RWPE2 (cell line): ENCODE data around the gene ERVFRD-1.

Experiments
- ATAC-seq: fragments of 200-7000 bp; cut with Tn5 transposase; 3 replicates; pipeline ENCODE4 v1.9.1; 2021; ENCODE audit warnings: low read depth
- DNase-seq: peaks from one replicate; pipeline ENCODE4 v3.0.0-alpha.2; 2020; ENCODE audit warnings: low spot score
- H3K27ac ChIP-seq: fragments of 450-650 bp; 2 replicates; pipeline ENCODE4 v1.5.1; 2017; ENCODE audit warnings: mild to moderate bottlenecking; ENCODE audit not compliant: poor library complexity, severe bottlenecking
- H3K27me3 ChIP-seq: fragments of 250-450 bp; sonication (Bioruptor Pico); 2 replicates; pipeline ENCODE4 v1.5.1; 2021; ENCODE audit warnings: mild to moderate bottlenecking, moderate library complexity; ENCODE audit not compliant: insufficient read depth, poor library complexity, severe bottlenecking
- H3K36me3 ChIP-seq: fragments of 250-450 bp; sonication (Bioruptor Pico); 2 replicates; pipeline ENCODE4 v1.5.1; 2020; ENCODE audit warnings: low read depth, mild to moderate bottlenecking, moderate library complexity
- H3K4me1 ChIP-seq: fragments of 250-450 bp; sonication (Bioruptor Pico); 2 replicates; pipeline ENCODE4 v1.5.1; 2021; ENCODE audit warnings: mild to moderate bottlenecking, moderate library complexity; ENCODE audit not compliant: insufficient read depth, poor library complexity, severe bottlenecking
- H3K4me3 ChIP-seq: fragments of 250-450 bp; sonication (Bioruptor Pico); 2 replicates; pipeline ENCODE4 v1.5.1; 2021; ENCODE audit warnings: mild to moderate bottlenecking, moderate library complexity; ENCODE audit not compliant: severe bottlenecking
- H3K9me3 ChIP-seq: fragments of 250-450 bp; sonication (Bioruptor Pico); 2 replicates; pipeline ENCODE4 v1.5.1; 2021; ENCODE audit warnings: mild to moderate bottlenecking, moderate library complexity; ENCODE audit not compliant: severe bottlenecking
- TF ChIP-seq, protein P1 (sequence below): fragments of 450-650 bp; IDR thresholded peaks from one replicate; pipeline ENCODE4 v1.5.1; 2017; ENCODE audit warnings: mild to moderate bottlenecking, moderate library complexity; ENCODE audit not compliant: poor library complexity, severe bottlenecking

Gene ERVFRD-1

DNA sequence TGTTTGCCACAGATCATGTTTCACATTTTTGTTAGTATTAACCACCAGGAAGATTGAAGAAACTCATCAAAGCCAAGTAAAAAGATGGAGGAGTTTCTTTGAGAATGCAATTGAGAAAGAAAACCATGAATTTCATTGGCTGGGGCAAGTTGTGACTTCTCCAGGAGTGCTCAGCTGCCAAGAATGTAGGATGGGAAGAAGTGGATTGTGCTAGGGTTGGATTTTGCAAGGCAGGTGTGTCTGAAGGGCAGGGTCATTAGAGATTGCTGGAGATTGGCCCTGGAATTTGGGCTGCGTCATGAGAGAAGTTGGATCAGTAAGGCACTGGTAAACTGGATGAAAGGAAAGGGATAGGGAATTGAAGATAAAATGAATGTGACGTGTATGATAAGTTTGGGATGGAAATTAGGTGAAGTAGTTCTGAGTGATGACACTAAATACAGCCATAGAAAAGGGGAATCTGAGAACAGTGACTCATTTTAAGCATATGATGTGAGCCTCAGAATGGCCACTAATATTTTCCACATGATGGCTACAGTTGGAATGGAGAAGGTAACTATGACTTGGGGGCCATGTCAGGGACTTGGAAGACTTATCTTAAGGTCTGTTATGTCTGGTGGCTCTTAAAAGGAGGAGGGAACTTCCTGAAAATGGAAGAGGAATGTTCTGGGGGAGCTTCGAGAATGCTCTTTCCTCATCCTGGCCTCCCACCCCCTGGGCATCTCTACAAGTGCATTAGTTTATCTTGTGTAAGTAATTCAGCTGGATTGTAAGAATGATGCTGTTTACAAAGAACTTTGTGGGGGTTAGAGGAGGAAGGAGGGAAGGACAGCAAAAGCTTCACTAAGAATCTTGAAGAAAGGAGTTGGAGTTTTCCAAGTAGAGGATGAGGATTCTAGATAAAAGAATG, 27.8 kb upstream of the ERVFRD-1 start:
- peaks cover 55% of the 10 kb centered on the region for H3K4me1 ChIP-seq
- ATAC-seq = peak; percentile 91
- peak overlapping the region; percentile 80 for H3K27ac ChIP-seq
- TF ChIP-seq, protein P1, sequence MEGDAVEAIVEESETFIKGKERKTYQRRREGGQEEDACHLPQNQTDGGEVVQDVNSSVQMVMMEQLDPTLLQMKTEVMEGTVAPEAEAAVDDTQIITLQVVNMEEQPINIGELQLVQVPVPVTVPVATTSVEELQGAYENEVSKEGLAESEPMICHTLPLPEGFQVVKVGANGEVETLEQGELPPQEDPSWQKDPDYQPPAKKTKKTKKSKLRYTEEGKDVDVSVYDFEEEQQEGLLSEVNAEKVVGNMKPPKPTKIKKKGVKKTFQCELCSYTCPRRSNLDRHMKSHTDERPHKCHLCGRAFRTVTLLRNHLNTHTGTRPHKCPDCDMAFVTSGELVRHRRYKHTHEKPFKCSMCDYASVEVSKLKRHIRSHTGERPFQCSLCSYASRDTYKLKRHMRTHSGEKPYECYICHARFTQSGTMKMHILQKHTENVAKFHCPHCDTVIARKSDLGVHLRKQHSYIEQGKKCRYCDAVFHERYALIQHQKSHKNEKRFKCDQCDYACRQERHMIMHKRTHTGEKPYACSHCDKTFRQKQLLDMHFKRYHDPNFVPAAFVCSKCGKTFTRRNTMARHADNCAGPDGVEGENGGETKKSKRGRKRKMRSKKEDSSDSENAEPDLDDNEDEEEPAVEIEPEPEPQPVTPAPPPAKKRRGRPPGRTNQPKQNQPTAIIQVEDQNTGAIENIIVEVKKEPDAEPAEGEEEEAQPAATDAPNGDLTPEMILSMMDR = no peak
- H3K4me3 ChIP-seq = no peak overlapping the region
- H3K36me3 ChIP-seq = peaks cover 26% of the 10 kb centered on the region
- H3K9me3 ChIP-seq = no peaks in the 10 kb centered on the region
- peak; percentile 81 for DNase-seq
- H3K27me3 ChIP-seq = no peaks in the 10 kb centered on the region

DNA sequence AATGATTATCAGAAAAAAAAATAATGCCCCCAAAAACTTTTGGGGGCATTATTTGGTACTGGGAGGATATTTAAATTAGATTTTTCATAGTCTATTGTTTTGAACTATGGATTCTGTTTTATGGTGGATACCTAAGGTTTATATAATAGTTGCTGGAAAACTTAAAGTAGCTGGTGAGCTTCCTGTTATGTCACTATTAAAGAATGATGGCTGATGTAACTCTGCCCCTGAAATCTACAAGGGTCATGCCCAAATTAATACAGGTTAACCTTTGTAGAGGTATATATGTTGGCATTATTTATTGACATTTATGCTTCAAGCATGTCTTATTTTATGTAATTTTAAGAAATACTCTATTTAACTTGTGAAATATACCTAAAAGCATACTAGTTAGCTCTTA, 25.3 kb upstream of the ERVFRD-1 start:
- H3K36me3 ChIP-seq = peaks cover 26% of the 10 kb centered on the region
- 0 out of 3 replicates have a peak, but pooled peaks have one; percentile 9 for ATAC-seq
- TF ChIP-seq, protein P1 = no peak

DNA sequence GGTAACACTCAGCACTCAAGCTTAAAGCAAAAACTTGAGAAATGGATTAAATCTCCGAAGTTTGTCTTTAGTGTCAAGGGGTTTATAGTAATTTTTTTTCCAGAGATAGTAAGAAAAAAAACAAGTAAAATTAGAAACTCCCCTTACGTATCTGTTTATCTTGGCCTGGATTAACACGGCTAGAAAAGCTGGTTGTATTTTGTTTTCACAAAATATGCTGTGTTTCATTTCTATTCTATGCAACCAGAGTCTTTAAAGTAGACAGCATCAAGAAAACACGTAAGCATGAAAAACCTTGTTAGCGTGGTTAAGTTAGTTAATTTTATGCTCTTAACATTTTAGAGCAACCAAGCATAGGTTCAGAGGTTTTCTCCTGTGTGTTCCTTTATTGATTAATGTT, 21.8 kb upstream of the ERVFRD-1 start:
- TF ChIP-seq, protein P1 = no peak
- H3K27ac ChIP-seq = no peak overlapping the region
- peaks cover 30% of the 10 kb centered on the region for H3K36me3 ChIP-seq
- DNase-seq = no peak
- H3K27me3 ChIP-seq = no peaks in the 10 kb centered on the region
- H3K4me1 ChIP-seq = peaks cover 23% of the 10 kb centered on the region
- no peak overlapping the region for H3K4me3 ChIP-seq
- peaks cover 1% of the 10 kb centered on the region for H3K9me3 ChIP-seq
- no peak for ATAC-seq

More for the DNA sequence above, 25.3 kb upstream of the ERVFRD-1 start:
- no peak overlapping the region for H3K4me3 ChIP-seq
- H3K27me3 ChIP-seq = no peaks in the 10 kb centered on the region
- H3K4me1 ChIP-seq = peaks cover 40% of the 10 kb centered on the region
- peak overlapping the region; percentile 80 for H3K27ac ChIP-seq
- H3K9me3 ChIP-seq = peaks cover 1% of the 10 kb centered on the region
- no peak for DNase-seq

DNA sequence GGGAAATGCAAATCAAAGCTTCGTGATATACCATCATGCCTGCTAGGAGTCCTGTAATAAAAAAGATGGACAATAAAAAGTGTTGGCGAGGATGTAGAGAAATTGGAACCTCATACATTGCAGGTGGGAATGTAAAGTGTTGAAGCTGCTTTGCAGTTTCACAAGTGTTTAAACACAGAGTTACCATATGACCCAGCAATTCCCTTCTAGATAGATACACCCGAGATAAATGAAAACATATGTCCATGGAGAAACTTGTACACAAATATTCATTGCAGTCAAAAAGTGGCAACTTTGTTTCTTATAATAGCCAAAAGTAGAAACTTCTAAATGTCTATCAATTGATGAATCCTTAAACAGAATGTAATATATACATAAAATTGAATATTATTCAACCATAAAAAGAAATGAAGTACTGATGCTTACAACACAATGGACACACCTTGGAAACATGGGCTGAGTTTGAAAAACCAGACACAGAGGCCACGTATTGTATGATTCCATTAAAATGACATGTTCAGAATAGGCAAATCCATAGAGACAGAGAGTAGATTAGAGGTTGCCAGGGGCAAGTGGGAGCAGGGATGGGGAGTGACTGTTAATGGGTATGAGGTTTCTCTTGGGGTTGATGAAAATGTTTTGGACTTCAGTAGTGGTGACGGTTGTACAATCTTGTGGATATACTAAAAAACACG, 20.8 kb upstream of the ERVFRD-1 start:
- Histone ChIP-seq H3K27ac (no peak overlapping the region), H3K4me1 (peaks cover 14% of the 10 kb centered on the region), H3K36me3 (peaks cover 27% of the 10 kb centered on the region), H3K27me3 (no peaks in the 10 kb centered on the region), H3K4me3 (no peak overlapping the region), H3K9me3 (peaks cover 1% of the 10 kb centered on the region)
- DNase-seq (no peak), ATAC-seq (no peak)
- TF ChIP-seq, protein P1 = no peak
